Measurements from ENCODE around the gene PCDH17.

PCDH17 gene

GRCh38 chr13:57631596-57632275, at the start of gene PCDH17:
TSS of gene PCDH17 (plus strand) at chr13:57631744. CDS start at chr13:57632547, 803 bp downstream.
- DNase-seq (ENCODE audit: low spot score) = no peak

- no peak for DNase-seq (ENCODE audit: low spot score)
These were observed 49.5 kb upstream of the PCDH17 start for GRCh38 chr13:57582032-57582431.

GRCh38 chr13:57583529-57583928, 48.0 kb upstream of the PCDH17 start:
- no peak for DNase-seq (ENCODE audit: low spot score)

- no peak for DNase-seq (ENCODE audit: low spot score)
These were observed 42.9 kb upstream of the PCDH17 start for GRCh38 chr13:57588639-57589038.

GRCh38 chr13:57595775-57596174, 35.8 kb upstream of the PCDH17 start:
- no peak for DNase-seq (ENCODE audit: low spot score)

- no peak for DNase-seq (ENCODE audit: low spot score)
These were observed 30.0 kb upstream of the PCDH17 start for GRCh38 chr13:57601536-57601935.

GRCh38 chr13:57604442-57604841, 27.1 kb upstream of the PCDH17 start:
- no peak for DNase-seq (ENCODE audit: low spot score)

- no peak for DNase-seq (ENCODE audit: low spot score)
These were observed 19.6 kb upstream of the PCDH17 start for GRCh38 chr13:57611969-57612368.

- no peak for DNase-seq (ENCODE audit: low spot score)
These were observed 19.0 kb upstream of the PCDH17 start for GRCh38 chr13:57612568-57612967.

- peak; percentile 9 for DNase-seq (ENCODE audit: low spot score)
These were observed 6.7 kb upstream of the PCDH17 start for GRCh38 chr13:57624565-57625435.

- peak; percentile 9 for DNase-seq (ENCODE audit: low spot score)
These were observed 3.9 kb upstream of the PCDH17 start for GRCh38 chr13:57627663-57628062.

- no peak for DNase-seq (ENCODE audit: low spot score)
These were observed 2.1 kb upstream of the PCDH17 start for GRCh38 chr13:57629391-57629804.

- DNase-seq (ENCODE audit: low spot score) = peak; percentile 19
These were observed 1.7 kb upstream of the PCDH17 start for GRCh38 chr13:57629821-57630235.

- no peak for DNase-seq (ENCODE audit: low spot score)
These were observed 616 bp upstream of the PCDH17 start for GRCh38 chr13:57630661-57631595.

GRCh38 chr13:57632276-57633140, 964 bp downstream of the PCDH17 start:
- DNase-seq (ENCODE audit: low spot score) = no peak

GRCh38 chr13:57633141-57633949, 1.8 kb downstream of the PCDH17 start:
- no peak for DNase-seq (ENCODE audit: low spot score)

GRCh38 chr13:57633950-57634838, 2.6 kb downstream of the PCDH17 start:
- no peak for DNase-seq (ENCODE audit: low spot score)

- no peak for DNase-seq (ENCODE audit: low spot score)
These were observed 3.3 kb downstream of the PCDH17 start for GRCh38 chr13:57634839-57635165.

- no peak for DNase-seq (ENCODE audit: low spot score)
These were observed 4.1 kb downstream of the PCDH17 start for GRCh38 chr13:57635541-57636085.
